ENCODE results near the gene NEURL3. TPM values are rescaled to one million over a fixed set of nuclear protein-coding genes. Genes with fewer than 3 reads are reported as not detected.

Gene NEURL3
- total and polyA plus RNA-seq, 2 of the 4 experiments (the other 2 are of a cell fraction), result not detected

GRCh38 chr2:96537734-96538486, 32.8 kb upstream of the NEURL3 start (continued):
- TF ChIP-seq MAFK (IDR thresholded peaks at IDR 0.05; ENCODE audit: low read depth, low read length), result no peak

GRCh38 chr2:96537066-96537733, 32.0 kb upstream of the NEURL3 start:
- Histone ChIP-seq H3K14ac (replicated peaks; ENCODE audit: low read depth, low read length) (no peak overlapping the region), H3K23ac (ENCODE audit: low read depth, low read length) (0 out of 2 replicates have a peak overlapping the region, but pooled peaks have one; percentile 23), H3K79me1 (ENCODE audit: low read depth in 1 of 2, low read length in 2 of 2) (peaks cover 7 to 38% of the 10 kb centered on the region in 2 experiments; a peak in 3 of 4 replicates), H3K4me2 (ENCODE audit: low read depth, low read length) (peak overlapping the region; percentile 88), H3K27me3 (ENCODE audit: control insufficient read depth, insufficient read depth, low read length) (no peaks in the 10 kb centered on the region), H4K91ac (ENCODE audit: insufficient read depth, low read depth, low read length) (no peak overlapping the region), H2AK5ac (ENCODE audit: low read depth, low read length) (no peak overlapping the region), H3K4me1 (ENCODE audit: control insufficient read depth, insufficient read depth, low read length) (peaks cover 42% of the 10 kb centered on the region), H3K9me3 (ENCODE audit: control insufficient read depth, insufficient read depth, low read length) (no peaks in the 10 kb centered on the region), H2BK5ac (ENCODE audit: low read depth, low read length, poor library complexity, severe bottlenecking) (no peak overlapping the region), H3K36me3 (ENCODE audit: control insufficient read depth, insufficient read depth, low read length) (no peaks in the 10 kb centered on the region), H3K27ac (ENCODE audit: insufficient read depth, low read length) (peak overlapping the region; percentile 35), H4K20me1 (ENCODE audit: insufficient read depth, low read length) (peaks cover 36% of the 10 kb centered on the region), H3K18ac (ENCODE audit: low read depth, low read length) (no peak overlapping the region), H2BK120ac (ENCODE audit: low read depth, low read length) (no peak overlapping the region), H2AFZ (replicated peaks; ENCODE audit: low read length, poor library complexity) (peak overlapping the region; percentile 91), H3K4me3 (ENCODE audit: insufficient read depth, low read depth, low read length) (peak overlapping the region; percentile 84), H4K8ac (ENCODE audit: low read depth in 2 of 2, low read length in 2 of 2) (no peak overlapping the region), H3K9ac (ENCODE audit: low read depth, low read length) (peak overlapping the region; percentile 74), H2AK9ac (replicated peaks; ENCODE audit: low read depth, low read length, poor library complexity) (peak overlapping the region; percentile 67), H2BK15ac (ENCODE audit: low read depth, low read length) (no peak overlapping the region), H3K9me1 (ENCODE audit: insufficient read depth, low read length) (peaks cover 22% of the 10 kb centered on the region), H3K4ac (ENCODE audit: low read depth, low read length) (no peak overlapping the region), H2BK20ac (ENCODE audit: low read depth, low read length) (no peak overlapping the region), H4K5ac (ENCODE audit: low read depth, low read length) (no peak overlapping the region), H3K56ac (ENCODE audit: extremely low read depth, insufficient read depth, low read length) (no peak overlapping the region; the same call in 1 of the 2 replicates)
- BruUV-seq (replicated peaks), result no TSS peak
- DNase-seq, result peak; percentile 38
- ATAC-seq (ENCODE audit: low read depth), result peak; percentile 11
- CTCF ChIA-PET, result no interaction called here
- POLR2A ChIA-PET (ENCODE audit: unreplicated experiment), result interaction anchor here (0.6 kb wide), 1 partner anchor 414 kb away, joined by 3 read pairs; no protein-coding TSS in a partner anchor
- dilution Hi-C loops (cut with HindIII; ENCODE audit: low sequenced_read_pairs, unreplicated experiment) (no loop called here), in situ Hi-C loops (cut with MboI; ENCODE audit: low sequenced_read_pairs) (no loop called here), intact Hi-C loops (cut with micrococcal nuclease) (no loop called here)
- TF ChIP-seq MAFK (IDR thresholded peaks at IDR 0.05; ENCODE audit: low read depth, low read length) (no peak), CEBPB (IDR thresholded peaks at IDR 0.05; ENCODE audit: low read depth, low read length) (peak; percentile 50; the same call in 1 of the 2 replicates), RFX5 (IDR thresholded peaks at IDR 0.05; ENCODE audit: low read depth, low read length) (no peak), RAD21 (IDR thresholded peaks at IDR 0.05; ENCODE audit: low read length) (no peak)
- 0% methylated on average over 26 of the region's 61 CpGs; no CpG with 5 or more reads in 1 of the 2 experiments for WGBS, 2 experiments (ENCODE audit: extremely low coverage in 2 of 2, insufficient read length in 1 of 2)
